Measurements from ENCODE around the gene LRRC40.

The LRRC40 gene

GRCh38 chr1:70134148-70134547 is 71.2 kb downstream of the LRRC40 start:
- DNase-seq (ENCODE audit: low read depth in 2 of 2, low spot score in 1 of 2), result no peak

- no peak for DNase-seq (ENCODE audit: low read depth in 2 of 2, low spot score in 1 of 2)
Measured at GRCh38 chr1:70117046-70117445, 88.3 kb downstream of the LRRC40 start.

- no peak for DNase-seq (ENCODE audit: low read depth in 2 of 2, low spot score in 1 of 2)
Measured at GRCh38 chr1:70115315-70115714, 90.1 kb downstream of the LRRC40 start.

- DNase-seq (ENCODE audit: low read depth in 2 of 2, low spot score in 1 of 2), result no peak
Measured at GRCh38 chr1:70112838-70113237, 92.5 kb downstream of the LRRC40 start.

DNA sequence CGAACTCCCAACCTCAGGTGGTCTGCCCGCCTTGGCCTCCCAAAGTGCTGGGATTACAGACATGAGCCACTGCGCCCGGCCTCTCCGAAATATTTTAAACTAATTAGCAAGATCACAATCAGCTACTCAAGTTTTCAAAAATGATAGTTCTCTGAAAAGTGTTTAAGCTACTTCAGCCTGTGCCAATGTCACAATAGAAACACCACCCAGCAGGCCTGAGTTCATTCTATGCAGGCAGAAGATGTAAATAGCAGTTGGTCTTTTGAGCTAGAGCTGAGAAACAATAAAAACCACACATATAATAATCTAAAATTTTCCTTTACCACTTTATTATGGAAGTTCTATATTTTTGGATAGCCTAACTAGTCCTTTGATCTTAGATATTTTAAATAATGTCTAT is 96.1 kb downstream of the LRRC40 start:
- no peak for DNase-seq (ENCODE audit: low read depth in 2 of 2, low spot score in 1 of 2)

DNA sequence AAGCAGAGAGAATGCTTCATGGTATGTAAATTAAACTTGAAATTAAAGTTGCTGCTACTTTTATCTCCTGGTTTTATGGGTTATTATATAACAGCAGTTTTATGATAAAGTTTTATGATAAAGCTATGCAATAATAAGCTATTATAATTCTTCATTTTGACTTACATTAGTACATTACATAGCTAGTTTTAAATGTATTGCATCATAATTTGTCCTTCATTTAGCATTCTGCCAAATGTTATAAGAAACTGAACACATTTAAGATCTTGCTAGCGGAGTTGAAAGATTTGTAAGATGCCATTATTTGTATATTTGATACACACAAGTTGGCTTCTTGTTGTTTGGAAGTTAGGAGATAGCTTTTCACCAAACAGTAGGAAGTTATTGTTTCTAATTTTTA is 101.6 kb downstream of the LRRC40 start:
- DNase-seq (ENCODE audit: low read depth in 2 of 2, low spot score in 1 of 2), result no peak

GRCh38 chr1:70101774-70102173 is 103.6 kb downstream of the LRRC40 start:
- DNase-seq (ENCODE audit: low read depth in 2 of 2, low spot score in 1 of 2), result no peak

DNA sequence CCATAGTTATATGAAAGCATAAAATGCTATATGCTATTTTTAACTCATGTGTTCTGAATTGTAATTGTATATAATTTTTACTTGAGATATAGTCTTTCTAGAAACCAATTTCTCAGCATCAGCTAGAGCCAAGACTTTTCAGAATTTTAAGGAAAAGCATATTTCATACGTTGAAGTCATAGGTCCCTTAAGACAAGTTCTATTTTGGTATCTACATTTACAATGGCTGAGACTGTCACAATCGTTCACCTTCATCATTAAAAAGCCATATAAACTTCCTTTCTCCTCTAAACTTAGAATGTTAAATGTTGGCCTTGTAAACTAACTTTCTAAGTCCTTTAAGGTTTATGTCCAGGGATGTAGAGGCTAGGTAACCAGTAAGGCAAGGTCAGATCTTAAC is 104.1 kb downstream of the LRRC40 start:
- no peak for DNase-seq (ENCODE audit: low read depth in 2 of 2, low spot score in 1 of 2)
